Measurements from ENCODE around the gene ADAMTSL4.
"Not testable (repeated sequence)": the region's sequence is repeated elsewhere in the genome, so short reads cannot be mapped to it uniquely, and the experiment has no call there.

Gene ADAMTSL4

DNA sequence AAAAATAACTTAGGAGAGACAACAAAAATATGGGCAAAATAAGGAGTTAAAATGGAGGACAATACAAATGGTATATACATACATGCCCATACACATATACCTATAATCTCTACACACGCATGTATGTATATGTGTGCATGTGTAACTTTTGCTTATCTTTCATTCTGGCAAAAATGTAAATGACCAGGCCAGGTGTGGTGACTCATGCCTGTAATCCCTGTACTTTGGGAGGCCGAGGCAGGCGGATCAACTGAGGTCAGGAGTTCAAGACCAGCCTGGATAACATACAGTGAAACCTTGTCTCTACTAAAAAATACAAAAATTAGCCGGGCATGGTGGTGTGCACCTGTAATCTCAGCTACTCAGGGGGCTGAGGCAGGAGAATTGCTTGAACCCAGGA, 49.1 kb downstream of the ADAMTSL4 start:
- not testable (repeated sequence) for DNase-seq

DNA sequence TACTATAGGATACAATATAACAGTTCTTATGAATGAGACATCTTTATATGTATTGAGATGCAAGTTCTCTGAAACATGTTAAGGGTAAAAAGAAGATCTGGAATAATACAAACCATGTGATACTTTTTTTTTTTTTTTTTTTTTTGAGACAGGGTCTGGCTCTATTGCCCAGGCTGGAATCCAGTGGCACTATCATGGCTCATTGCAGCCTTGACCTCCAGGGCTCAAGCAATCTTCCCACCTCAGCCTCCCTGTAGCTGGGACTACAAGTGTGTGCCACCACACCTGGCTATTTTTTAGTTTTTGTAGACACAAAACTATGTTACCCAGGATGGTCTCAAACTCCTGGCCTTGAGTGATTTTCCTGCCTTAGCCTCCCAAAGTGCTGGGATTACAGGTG, 52.3 kb downstream of the ADAMTSL4 start:
- no peak for DNase-seq

DNA sequence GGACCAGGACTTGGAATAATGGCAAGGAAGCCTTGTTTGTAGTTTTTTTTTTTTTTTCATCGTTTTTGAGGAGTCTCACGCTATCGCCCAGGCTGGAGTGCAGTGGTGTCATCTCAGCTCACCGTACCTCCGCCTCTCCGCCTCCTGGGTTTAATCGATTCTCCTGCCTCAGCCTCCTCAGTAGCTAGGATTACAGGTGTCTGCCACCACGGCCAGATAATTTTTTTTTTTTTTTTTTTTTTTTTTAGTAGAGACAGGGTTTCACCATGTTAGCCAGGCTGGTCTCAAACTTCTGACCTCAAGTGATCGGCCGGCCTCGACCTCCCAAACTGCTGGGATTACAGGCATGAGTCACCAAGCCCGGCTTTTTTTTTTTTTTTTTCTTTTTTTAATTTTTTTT, 53.2 kb downstream of the ADAMTSL4 start:
- DNase-seq = not testable (repeated sequence)

DNA sequence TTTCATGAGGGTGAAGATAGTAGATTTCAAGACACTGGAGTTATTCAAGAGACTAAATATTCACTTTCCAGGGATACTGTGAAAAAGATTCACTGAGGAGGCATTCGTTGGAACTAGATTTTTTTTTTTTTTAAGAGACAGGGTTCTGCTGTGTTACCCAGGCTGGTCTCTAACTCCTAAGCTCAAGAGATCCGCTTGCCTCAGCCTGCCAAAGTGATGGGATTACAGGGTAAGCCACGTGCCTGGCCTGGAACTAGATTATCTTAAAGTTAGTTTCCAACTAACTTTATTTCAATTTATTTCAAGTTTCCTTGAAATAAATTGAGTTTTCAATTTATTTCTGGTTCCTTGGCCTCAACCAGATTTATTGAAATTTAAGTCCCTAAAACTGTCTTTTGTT, 54.5 kb downstream of the ADAMTSL4 start:
- DNase-seq = no peak

DNA sequence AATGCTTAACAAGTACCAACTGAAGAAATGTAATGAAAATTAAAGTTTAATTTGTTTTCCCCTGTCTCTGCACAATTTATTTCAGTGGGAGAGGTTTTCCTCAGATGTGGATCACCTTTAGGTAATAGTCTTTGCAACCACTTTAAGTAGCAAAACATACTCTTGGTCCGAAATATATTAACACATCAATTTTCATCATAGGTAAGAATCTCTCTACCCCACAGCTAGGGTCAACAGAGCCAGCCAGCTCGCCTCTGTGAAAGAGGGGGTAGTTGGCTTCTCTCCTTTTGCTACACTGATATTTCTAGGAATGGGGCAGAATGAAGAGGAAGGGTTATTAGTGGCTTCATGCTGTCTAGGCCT, 55.0 kb downstream of the ADAMTSL4 start:
- no peak for DNase-seq

DNA sequence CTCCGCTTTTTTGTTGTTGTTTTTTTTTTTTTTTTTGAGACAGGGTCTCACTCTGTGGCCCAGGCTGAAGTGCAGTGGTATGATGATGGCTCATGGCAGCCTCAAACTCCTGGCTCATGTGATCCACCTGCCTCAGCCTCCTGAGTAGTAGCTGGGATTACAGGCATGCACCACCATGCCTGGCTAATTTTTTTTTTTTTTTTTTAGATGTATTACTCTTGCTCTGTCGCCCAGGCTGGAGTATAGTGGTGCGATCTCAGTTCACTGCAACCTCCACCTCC, 56.2 kb downstream of the ADAMTSL4 start:
- DNase-seq = not testable (repeated sequence)

DNA sequence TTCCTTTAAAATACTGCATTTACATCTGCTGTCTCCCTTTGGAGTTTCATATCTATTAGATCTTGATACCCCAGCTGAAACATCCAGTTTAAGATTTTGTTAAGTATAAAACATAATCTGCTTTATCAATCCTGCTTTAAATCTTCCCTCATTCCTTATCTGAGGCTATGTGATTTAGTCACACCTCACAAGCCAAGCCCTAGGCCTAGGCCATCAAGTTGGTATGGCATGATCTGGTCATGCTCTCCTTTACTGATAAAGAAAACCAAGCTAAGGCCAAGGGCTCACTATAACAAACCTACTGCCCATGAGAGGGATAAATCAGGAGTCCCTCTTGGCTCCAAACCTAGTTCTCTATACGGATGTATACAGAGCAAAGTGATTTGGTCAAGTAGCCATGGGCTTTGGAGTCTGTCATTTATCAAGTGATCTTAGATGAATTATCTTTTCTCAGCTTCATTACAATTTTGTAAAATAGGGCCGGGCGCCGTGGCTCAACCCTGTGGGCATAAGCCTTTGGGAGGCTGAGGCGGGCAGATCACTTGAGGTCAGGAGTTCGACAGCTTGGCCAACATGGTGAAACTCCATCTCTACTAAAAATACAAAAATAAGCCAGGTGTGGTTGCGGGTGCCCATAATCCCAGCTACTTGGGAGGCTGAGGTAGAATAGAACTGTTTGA, 57.4 kb downstream of the ADAMTSL4 start:
- no peak for DNase-seq

DNA sequence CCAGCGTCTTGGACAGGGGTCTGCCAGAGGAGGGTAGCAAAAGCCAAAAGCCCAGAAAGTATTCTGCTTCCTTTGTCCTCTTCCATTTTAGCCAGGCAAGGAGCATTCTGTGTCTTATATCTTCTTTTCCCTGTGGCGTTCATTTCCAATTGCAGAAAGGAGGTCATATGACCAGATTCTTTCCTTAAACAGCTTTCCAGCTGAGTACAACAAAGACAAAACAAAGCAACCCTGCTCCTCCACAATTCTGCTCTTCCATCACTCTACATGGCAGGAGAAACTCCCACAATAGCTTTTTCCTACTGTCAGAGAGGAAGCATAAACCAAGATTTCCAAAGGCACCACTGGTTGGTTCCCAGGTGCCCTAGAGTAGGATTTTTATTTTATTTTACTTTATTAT, 60.5 kb downstream of the ADAMTSL4 start:
- no peak for DNase-seq

Data from DMS79 treated with DMSO at 0.1 percent for 48 hours (cell line).